AG04449 (cell line): ENCODE results near the gene MSLN.

Source experiments
- CTCF ChIA-PET: fragments of 350-600 bp; formaldehyde crosslinking; extraction: SDS; loops from one replicate; lab custom pipeline; 2021; ENCODE audit warnings: antibody characterized with exemption; lab: Yijun Ruan, JAX
- POLR2A ChIA-PET: fragments of 400-600, 350-600 bp; formaldehyde crosslinking; extraction: SDS; loops from one replicate; lab custom pipeline; 2020; ENCODE audit warnings: antibody characterized with exemption, inconsistent platforms; lab: Yijun Ruan, JAX
- DNase-seq: peaks from one replicate; pipeline ENCODE4 v3.0.0-alpha.2; 2010; ENCODE audit warnings: low read depth, low spot score
- H3K4me3 ChIP-seq: 2 replicates; pipeline ENCODE4 v1.5.1; 2011; ENCODE audit warnings: low read depth, mild to moderate bottlenecking, control low read depth, low read length
- TF ChIP-seq, protein P1 (sequence below): IDR thresholded peaks from one replicate; pipeline ENCODE4 v1.5.1; 2011; ENCODE audit warnings: mild to moderate bottlenecking, moderate library complexity, low read length, control low read depth, inconsistent platforms; ENCODE audit not compliant: insufficient read depth; ENCODE audit errors: missing control alignments

Gene MSLN

DNA sequence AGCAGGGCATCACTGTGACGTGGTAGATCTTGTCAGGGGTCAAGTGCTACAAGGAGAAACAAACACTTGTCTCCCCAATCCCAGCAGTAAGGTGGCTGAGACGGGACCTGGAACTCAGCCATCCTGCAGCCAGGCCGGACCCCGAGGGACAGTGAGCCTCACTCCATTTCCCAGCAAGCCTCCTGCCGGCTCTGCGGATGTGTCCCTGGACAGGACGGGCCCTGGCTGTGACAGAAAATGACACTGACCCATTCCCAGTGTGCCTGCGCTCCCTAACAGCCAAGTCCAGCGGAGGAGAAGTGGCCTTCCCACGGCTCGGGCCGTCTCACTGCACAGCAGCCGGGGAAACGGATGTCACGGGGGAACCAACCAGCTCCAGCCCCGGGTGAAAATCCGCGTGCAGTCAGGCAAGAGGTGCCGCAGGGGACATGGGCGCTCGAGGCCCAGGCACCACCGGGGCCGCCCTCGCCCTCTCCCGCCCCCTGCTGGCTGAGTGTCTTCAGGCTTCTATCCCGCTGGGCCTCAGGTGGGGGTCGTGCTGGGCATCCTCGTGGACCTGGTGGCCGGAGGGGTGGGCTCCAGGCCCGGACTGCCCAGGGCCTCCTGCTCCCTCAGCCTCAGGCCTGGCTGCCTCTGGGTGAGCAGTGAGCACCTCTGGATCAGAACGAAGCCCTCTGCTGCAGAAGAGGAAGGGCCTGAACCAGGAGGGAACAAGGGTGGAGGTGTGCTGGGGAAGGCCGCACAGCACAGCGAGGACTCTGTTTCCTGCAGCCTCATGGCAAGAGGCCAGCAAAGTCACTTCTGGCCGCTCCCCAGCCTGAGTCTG lies 26.9 kb upstream of the MSLN start:
- H3K4me3 ChIP-seq = no peak overlapping the region
- TF ChIP-seq, protein P1, sequence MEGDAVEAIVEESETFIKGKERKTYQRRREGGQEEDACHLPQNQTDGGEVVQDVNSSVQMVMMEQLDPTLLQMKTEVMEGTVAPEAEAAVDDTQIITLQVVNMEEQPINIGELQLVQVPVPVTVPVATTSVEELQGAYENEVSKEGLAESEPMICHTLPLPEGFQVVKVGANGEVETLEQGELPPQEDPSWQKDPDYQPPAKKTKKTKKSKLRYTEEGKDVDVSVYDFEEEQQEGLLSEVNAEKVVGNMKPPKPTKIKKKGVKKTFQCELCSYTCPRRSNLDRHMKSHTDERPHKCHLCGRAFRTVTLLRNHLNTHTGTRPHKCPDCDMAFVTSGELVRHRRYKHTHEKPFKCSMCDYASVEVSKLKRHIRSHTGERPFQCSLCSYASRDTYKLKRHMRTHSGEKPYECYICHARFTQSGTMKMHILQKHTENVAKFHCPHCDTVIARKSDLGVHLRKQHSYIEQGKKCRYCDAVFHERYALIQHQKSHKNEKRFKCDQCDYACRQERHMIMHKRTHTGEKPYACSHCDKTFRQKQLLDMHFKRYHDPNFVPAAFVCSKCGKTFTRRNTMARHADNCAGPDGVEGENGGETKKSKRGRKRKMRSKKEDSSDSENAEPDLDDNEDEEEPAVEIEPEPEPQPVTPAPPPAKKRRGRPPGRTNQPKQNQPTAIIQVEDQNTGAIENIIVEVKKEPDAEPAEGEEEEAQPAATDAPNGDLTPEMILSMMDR = peak; percentile 58
- no peak for DNase-seq
- POLR2A ChIA-PET = no interaction called here
- CTCF ChIA-PET = interaction anchor here (0.7 to 6.1 kb wide), 6 partner anchors 8 to 29 kb away, joined by 3 to 48 read pairs (median 3); partner anchors contain the start of gene CIAO3

- CTCF ChIA-PET = interaction anchor here (0.9 to 1.4 kb wide), 3 partner anchors 14 to 22 kb away, joined by 3 read pairs; no protein-coding TSS in a partner anchor
- no peak for DNase-seq
- no peak overlapping the region for H3K4me3 ChIP-seq
- TF ChIP-seq, protein P1 = no peak
- POLR2A ChIA-PET = interaction anchor here (0.6 kb wide), 1 partner anchor 13 kb away, joined by 3 read pairs; the partner anchor contains the start of gene ANTKMT
Observed at GRCh38 chr16:734208-734980, 26.1 kb upstream of the MSLN start.

- TF ChIP-seq, protein P1 = no peak
- POLR2A ChIA-PET = interaction anchor here (0.6 kb wide), 1 partner anchor 14 kb away, joined by 3 read pairs; the partner anchor contains the start of gene ANTKMT
- no peak overlapping the region for H3K4me3 ChIP-seq
- DNase-seq = no peak
- CTCF ChIA-PET = interaction anchor here (0.9 to 2.4 kb wide), 5 partner anchors 15 to 50 kb away, joined by 3 to 11 read pairs (median 4); partner anchors contain the start of gene ANTKMT
Observed at GRCh38 chr16:734981-735881, 25.3 kb upstream of the MSLN start.

- TF ChIP-seq, protein P1 = no peak
- no peak overlapping the region for H3K4me3 ChIP-seq
- CTCF ChIA-PET = interaction anchor here (1.6 to 2.4 kb wide), 3 partner anchors 15 to 49 kb away, joined by 4 to 11 read pairs (median 6); partner anchors contain the start of gene ANTKMT
- POLR2A ChIA-PET = no interaction called here
- DNase-seq = no peak
Observed at GRCh38 chr16:735982-736453, 24.5 kb upstream of the MSLN start.

DNA sequence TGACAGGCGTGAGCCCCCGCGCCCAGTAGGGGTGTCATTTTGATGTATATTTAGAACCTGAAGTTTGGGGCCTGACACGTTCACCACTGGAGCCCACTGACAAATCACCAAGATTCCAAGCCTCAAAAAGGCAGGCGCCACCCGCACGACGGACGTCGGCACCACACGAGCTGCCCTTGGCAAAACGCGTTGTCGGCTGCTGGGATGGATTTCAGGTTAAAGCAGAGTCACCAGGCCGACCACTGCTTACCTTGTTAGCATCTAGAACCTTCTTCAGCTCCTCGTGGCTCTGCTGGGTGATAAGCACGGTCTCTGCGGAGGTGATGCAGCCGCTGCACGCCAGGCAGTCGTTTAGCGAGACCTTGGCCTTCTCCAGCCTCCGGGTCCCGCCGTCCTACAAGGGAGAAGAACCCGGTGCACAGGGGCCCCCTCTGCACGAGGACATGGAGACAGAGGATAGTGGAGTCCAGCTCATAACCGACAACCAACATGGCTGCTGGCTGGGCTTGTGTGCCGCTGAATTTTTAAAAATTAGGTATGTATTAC lies 23.5 kb upstream of the MSLN start:
- no peak for DNase-seq
- TF ChIP-seq, protein P1 = no peak
- POLR2A ChIA-PET = no interaction called here
- CTCF ChIA-PET = interaction anchor here (0.9 to 2.4 kb wide), 7 partner anchors 9 to 48 kb away, joined by 3 to 11 read pairs (median 3); partner anchors contain the start of genes ANTKMT and CCDC78
- no peak overlapping the region for H3K4me3 ChIP-seq
